ENCODE results near the gene EXOC4.

The EXOC4 gene

DNA sequence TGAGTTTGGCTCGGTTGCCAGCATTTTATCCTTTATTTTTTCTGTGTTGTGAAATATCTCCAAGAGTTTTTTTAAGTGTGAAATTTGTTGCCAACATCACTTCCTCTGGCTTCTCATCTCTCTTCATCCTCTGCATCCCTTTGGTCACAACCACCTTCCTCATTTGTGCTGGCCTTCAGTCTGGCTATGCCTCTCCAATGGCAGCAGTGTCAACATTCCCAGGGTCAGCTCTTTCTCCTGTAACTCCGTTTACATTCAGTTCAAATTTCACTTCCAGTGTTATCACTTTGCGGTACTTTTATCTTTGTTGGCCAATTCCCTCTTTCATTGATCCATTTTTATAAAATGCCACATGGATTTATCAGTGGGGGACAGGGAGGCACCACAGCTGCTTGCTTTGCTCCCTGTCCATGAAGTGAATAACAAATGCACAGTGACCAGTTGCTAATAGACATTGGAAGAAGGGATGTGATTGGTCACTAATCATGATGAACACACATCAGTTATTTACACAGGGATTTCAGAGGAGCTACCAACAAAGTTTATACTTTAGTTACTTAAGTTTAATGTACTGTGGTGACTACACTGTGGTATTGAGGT, 562.8 kb downstream of the EXOC4 start:
- no peak for DNase-seq (ENCODE audit: low read depth in 1 of 2, low spot score in 1 of 2)

DNA sequence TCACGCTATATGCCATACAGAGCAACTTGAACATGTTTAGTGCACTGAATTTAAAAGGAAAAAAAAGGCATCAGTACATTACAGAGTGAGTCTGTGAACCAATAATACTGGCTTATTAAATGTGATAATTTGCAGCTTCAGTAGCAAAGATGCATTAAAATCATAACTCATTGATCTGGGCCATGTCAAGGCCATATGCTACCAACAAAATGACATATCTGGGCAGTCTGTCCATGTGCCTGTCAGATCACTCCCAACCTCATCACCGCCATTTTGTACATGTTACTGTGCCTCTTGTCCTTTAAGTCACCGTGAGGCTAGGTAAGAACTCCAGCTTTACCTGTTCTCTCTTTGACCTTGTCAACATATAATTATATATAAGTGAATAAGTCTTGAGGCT, 566.8 kb downstream of the EXOC4 start:
- DNase-seq (ENCODE audit: low read depth in 1 of 2, low spot score in 1 of 2), result no peak

DNA sequence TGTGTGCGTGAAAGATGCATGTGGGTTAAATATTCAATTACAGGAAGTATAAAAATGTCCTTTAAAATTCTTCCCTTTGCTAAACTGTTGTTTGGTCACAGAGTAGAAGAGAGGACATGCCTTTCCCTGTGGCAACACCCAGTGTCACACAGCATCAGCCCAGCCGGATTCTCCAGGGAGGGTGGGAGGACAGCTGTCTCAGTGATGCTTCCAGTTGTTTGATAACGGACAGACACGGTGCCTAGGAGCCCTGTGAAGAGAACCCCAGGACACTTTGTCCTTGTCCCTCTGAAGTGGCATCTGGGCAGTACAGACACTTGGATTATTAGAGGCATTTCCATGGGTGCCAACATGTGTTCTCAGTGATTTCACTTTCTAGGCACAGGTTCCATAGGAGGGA, 567.7 kb downstream of the EXOC4 start:
- DNase-seq (ENCODE audit: low read depth in 1 of 2, low spot score in 1 of 2), result no peak

DNA sequence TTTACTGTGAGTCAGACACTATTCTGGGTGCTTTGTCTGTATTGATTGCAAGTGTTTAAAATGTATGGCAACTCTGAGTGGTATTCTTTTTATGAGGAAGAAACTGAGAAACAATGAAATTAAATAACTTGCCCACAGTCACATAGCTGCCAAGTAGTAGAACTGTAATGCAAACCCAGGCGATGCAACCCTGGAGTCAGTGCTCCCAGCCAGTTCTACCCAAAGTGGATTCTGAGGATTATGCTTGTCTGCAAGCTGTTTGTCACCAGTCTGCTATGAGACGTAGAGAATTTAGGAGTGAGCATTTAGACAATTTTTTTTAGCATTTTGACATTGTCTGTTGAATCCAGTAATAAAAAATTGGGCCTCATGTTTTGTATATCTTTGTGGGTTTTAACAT, 568.3 kb downstream of the EXOC4 start:
- DNase-seq (ENCODE audit: low read depth in 1 of 2, low spot score in 1 of 2), result no peak

DNA sequence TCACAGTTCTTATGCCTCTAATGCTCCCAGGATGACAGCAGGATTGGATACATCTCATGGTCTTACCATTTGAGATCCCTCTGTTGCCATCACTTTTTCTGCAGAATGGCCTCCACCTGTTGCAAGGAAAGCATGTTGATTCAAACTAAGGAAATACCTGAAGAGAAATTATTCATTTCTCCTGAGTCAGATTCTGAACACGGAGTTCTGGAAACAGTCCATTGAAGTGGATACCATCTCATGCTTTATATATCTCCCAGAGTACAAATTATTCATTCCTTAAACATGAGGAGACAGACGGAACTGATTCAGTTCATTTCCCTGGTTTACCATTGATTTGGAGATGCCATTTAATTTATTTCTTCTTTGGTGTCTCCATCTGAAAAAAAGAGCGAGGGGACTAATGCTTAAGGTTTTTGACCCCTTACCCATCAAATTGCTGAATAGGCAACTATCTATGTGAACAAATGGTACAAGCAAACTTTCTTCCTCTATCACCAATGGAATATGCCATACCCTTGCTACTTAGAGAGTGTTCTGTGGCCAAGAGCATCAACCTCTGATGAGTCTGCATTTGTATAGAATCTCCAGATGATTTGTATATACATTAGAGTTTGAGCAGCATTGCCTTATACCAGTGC, 569.2 kb downstream of the EXOC4 start:
- DNase-seq (ENCODE audit: low read depth in 1 of 2, low spot score in 1 of 2), result no peak

DNA sequence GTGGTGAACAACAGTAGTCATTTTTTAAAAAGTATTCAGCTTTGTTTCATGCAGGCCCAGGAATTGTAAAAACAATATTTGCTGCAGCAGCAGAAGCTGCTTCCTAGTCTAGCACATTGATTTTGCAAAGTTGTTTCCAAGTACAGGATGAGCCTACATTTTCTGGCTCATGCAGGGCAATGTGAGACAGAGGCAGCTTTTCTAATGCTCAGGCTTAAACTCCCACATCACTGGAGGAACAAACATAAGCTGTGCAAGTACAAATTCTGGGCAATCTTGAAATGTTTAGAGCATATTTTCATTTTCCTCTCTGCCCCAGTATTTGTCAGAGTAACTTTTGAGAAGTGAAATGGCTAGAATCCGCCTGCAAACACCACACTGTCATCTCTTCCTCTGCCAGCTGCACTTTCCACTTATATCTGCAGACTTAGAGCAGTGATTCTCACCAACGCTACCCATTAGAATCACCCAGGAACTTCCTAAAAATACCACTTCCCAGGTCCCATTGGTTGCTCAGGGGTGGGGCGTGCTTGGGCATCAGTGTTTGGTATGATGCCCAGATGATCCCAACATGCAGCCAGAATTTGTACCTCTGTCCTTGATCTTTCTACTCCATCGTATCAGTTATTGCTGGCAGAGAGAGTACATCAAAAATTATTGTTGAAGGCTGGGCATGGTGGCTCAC, 570.1 kb downstream of the EXOC4 start:
- no peak for DNase-seq (ENCODE audit: low read depth in 1 of 2, low spot score in 1 of 2)

DNA sequence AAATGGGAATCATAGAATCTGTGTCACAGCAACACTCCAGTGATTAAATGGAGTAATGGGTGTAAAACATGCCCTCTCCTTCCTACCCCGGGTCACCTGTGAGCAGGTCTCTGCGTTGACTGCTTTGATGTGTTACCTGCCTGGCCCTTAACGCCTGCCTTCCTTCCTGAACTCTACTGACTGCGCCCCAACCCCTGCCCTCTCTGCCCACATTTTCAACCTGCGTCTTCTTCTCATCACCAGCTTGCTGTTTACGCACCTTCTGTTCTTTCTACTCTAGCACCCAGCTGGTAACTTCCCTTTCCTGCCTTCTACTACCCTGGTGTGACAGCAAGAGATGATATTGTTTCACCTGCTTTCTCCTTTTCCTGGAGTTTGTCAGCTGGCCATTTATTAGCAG, 571.3 kb downstream of the EXOC4 start:
- no peak for DNase-seq (ENCODE audit: low read depth in 1 of 2, low spot score in 1 of 2)

DNA sequence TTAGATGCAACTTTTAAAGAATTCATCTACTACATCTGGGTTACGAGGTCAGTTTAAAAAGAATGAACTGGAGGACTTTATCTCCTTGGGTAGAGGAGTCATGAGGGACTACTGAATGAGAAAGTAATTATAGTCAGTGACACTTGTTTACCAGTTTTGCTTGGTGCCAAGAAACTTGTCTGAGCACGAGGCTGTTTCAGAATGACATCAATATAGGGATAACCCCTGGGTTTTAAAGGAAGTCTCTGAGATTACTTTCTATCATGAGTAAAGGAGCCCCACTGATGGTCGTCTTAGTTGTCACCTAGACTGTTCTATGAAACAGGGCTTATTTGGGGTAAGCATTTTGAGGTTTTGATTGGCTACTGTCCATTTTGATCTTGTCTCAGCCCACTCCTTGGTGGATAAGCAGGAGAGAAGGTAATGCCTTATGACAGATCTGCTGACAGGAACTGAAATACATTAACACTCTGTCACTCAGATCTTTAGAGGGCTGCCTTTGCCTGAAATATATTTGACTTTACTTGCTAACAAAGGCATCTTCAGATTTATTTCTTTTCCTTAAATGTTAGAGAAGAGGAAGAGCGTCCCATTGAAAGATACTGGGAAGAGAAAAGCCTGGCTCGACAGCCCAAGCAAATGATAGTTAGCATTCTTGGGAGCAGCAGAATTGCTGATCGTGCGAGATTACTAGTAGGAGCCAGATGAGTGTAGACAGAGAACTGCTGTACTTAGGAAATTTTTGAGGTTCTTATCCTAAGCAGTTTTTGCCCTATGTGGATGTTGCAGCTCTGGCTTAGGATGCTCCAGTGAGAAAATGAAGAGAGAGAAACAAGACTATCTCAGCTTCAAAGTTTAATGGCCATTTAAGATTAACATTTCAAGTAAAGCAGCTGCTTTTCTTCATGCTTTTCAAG, 575.1 kb downstream of the EXOC4 start:
- no peak for DNase-seq (ENCODE audit: low read depth in 1 of 2, low spot score in 1 of 2)

DNA sequence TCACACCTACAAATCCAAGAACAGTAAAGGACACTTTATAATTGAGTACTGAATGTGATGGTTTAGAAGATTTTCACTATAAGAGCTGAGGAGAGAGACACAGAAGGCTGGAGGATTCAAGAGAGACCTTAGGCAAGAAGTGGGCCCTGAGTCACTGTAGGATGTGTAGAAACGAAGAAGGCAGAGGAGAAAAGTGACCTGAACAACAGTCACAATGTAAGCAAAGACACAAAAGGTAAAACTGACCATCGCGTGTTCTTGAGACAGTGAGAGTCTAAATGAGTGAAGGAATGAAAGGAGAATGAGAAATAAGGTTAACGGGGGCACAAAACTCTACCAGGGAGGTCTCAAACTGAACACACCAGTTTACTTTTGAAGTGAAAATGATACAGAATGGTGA, 576.0 kb downstream of the EXOC4 start:
- DNase-seq (ENCODE audit: low read depth in 1 of 2, low spot score in 1 of 2), result no peak

DNA sequence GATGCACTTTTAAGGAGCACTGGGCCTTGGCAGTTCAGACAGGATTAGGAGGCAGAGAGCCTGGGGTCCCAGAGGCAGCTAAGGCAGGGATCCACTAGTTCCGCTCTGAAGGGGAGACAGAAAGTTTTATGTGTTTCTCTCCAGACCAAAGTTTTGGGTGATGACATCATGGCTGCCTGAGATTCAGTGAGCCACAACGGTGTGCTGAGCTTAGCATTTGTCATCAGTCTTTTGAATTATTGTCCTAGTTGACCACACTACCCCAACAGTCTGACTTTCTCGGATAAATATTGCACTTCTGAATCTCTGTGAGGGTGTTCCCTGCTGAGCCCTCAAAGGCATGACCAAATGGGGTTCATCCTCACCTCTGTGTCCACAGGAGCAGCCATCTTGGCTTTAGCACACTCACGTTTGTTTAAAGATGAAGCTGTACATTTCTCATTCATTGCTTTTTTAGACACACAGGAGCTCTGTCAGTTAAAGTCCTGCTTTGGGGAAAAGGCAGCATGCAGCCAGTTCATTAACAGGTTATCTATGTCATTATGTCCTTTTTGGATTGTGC, 576.5 kb downstream of the EXOC4 start:
- DNase-seq (ENCODE audit: low read depth in 1 of 2, low spot score in 1 of 2), result no peak

DNA sequence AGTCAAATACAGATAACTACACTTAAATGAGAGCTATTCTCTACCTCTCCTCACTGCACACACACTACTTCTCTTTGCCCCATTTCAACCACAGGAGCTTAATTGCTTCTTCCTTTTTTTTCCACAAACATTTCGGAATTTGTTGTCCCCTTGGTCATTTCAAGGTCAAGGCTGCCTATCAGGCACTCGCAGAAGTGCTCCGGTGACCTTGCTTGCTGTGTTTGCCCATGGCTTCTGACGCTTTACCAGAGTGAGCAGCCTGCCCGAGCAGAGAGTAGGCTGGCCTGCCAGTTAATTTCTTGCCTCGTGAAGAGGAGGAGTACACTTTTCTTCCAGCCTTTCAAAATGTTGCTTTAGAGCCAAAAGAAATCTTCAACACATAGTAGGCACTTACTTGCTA, 577.2 kb downstream of the EXOC4 start:
- no peak for DNase-seq (ENCODE audit: low read depth in 1 of 2, low spot score in 1 of 2)

DNA sequence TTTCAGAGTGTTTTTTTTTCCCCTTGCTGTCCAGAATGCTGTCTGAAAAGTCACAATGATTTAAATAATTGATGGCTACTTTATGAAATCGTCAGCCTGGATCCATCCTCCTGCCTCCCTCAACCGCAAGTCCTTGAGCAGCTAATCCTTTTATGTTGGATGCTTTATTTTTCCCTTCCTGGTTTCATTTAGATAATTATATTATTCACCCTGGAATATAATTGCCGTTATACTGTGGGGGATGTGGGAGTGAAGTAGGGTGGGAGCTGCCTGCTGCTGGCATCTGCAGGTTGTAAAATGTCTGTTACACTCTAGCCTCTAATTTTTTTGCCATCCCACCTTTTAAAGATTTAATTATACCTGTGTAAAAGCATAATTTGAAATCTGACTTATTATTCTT, 583.8 kb downstream of the EXOC4 start:
- no peak for DNase-seq (ENCODE audit: low read depth in 1 of 2, low spot score in 1 of 2)

DNA sequence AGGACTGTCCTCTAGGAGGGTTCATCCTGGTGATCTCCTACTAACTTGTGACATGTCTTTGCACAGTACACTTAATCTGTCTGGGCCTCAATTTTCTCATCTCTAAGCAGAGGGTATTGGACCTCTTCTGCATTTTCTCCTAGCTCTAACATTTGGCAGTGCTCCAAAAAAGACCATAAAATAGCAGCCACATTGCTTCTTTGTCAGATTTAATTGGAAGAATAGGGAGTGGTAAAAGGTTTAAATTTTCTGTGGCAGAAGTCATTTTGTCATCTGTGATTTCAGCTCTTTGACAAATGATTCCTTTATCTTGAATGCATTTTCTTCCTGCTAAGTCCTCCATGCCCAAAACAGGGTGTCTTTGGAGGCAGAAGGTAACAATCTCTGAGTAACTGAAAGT, 584.3 kb downstream of the EXOC4 start:
- DNase-seq (ENCODE audit: low read depth in 1 of 2, low spot score in 1 of 2), result no peak

DNA sequence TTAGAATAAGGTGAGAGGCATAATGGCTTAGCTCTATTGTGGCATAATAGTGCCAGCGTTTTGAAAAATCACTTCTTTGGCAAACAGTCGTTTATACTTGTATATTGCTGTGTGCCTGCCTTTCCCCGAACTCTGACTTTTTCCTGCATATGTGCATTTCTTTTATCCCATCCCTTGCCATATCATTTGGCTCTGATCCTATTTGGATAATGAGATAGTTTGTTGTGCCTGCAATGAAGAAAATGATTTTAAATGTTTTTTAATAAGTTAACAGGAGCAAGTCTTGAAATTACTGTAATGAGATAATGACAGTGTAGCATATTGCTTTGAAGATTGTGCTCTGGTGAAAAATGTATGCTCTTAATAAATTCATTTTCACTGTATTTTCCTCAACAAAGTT, 586.2 kb downstream of the EXOC4 start:
- DNase-seq (ENCODE audit: low read depth in 1 of 2, low spot score in 1 of 2), result no peak

DNA sequence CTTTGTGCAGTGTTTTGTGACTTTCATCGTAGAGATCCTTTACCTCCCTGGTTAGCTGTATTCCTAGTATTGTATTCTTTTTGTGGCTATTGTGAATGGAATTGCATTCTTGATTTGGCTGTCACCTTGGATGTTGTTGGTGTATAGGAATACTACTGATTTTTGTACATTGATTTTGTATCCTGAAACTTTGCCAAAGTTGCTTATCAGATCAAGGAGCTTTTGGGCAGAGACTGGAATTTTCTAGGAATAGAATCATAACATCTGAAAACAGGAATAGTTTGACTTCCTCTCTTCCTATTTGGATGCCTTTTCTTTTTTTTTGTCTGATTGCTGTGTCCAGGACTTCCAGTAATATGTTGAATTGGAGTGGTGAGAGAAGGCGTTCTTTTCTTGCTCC, 590.5 kb downstream of the EXOC4 start:
- no peak for DNase-seq (ENCODE audit: low read depth in 1 of 2, low spot score in 1 of 2)

DNA sequence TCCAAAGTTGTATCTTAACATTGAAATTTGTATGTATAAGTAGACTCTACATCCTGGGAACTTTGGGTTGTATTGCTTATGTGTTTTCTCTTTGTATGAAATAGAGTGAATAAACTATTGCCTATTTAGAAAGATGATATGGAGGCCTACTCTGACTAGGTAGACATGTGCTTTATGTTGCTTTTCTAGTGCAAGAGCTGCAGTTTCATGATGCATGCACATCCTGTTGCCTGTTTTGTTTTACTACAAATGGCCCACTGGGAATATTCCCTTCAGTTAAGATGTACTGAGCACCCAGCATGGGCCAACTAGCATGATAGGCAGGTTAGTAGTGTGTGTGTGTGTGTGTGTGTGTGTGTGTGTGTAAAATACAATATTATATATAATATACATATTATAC, 592.1 kb downstream of the EXOC4 start:
- no peak for DNase-seq (ENCODE audit: low read depth in 1 of 2, low spot score in 1 of 2)

DNA sequence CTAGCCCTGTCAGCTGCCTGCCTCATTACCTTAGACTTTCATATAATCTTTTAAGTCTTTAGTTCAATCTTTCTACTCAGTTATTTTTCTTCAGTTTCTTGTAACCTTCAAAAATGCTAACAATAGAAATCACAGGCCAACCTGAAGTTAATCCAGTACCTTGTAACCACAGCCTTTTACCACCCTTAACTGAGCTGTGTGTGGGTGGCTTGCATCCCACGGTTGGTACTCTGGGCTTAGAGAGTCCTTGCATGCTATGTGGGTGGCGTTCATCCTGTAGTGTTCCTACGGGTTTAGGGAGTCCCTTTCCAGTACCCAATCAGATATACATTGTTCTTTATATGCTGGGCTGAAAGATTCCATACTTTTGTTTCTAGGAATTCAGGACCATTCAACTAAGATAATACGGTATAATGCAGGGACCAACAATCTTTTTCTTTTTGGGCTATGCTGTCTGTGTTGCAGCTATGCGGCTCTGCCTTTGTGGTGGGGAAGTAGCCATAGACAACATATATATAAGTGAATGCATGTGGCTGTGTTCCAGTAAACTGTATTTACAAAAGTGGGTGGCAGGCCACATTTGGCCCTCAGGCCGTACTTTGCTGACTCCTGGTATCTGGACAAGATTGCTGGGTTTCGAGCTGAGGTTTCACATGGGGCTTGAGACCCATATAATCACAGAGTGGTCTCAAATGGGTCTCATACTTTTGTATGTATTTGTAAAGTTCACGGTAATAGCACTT, 593.5 kb downstream of the EXOC4 start:
- no peak for DNase-seq (ENCODE audit: low read depth in 1 of 2, low spot score in 1 of 2)

DNA sequence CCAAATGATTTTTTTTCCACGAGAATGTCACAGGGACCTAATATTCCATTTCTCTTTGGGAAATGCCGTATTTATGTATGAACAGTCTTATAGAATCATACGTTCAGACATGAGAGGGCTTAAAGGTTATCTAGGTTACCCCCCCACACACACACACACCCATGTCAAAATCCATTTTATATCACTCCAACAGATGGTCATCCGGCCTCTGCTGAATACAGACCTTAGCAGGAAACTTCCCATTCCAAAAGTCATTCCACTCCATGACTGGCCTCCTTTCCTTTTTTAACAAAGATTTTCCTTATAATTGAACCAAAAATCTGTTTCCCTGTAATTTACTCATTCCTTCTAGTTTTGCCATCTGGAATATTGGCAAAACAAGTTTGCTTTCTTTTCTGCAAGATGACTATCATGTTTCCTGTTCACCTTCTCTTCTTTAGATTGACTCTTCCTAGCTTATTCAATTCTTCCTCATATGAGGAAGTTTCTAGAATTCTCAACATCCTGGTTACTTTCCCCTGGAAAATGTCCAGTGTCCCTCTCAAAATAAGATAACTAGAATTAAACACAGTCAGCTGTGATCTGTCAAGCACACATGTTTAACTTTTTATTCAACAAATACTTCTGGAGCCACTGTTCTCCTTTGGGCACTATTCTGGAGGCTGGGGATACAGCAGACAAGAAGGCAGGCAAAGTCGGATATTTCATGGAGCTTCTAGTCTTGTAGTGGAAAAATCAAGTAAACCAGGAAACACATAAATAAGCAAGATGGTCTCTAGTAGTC, 597.8 kb downstream of the EXOC4 start:
- no peak for DNase-seq (ENCODE audit: low read depth in 1 of 2, low spot score in 1 of 2)

DNA sequence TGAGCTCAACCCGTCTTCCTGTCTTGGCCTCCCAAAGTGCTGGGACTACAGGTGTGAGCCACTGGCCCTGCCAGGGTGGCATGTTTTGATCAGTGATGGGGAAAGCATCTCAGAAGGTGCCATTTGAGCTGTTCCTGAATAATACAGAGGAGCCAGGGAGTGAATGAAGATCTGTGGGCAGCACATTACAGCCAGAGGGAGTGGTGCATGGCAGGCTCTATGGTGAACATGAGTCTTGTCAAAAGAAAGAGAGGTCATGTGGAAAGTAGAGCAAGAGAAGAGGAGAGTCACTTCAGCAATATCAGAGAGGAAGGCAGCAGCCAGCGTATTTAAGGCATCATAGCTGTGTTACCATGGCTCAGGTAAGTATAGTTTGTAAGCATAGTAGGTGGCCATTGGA, 598.5 kb downstream of the EXOC4 start:
- no peak for DNase-seq (ENCODE audit: low read depth in 1 of 2, low spot score in 1 of 2)

DNA sequence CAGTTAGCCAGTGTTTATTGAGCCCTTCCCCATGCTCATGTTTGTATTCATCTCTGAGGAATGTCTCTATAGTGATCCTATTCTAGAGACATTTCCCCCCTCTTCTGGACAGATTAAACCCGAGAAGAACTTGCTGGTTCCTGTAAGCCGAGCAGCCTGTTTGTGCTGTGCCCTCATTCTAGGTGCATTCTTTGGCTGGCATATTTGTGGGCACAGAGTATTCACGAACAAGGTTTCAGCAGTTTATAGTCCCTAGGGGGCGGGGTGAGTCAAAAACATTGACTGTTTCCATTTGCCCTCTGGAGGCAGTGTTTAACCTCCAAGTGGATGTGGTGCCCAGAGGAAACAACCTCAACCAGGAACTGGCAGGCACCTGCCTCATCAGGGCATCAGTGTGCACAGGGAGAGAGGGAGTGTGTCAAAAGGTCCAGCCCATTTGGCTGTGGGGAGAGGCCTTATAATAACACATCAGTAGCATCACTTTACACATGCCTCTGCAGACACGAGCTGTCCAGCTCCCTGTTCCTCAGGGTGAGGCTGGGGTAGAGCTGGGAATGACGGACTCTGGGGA, 600.9 kb downstream of the EXOC4 start:
- no peak for DNase-seq (ENCODE audit: low read depth in 1 of 2, low spot score in 1 of 2)

All from activated T-helper 1 cell treated with anti-CD3 and anti-CD28 coated beads, Interleukin-2, amount 50 U/mL, for 16 hours (primary cell).